H1 (cell line): ENCODE results near the gene RNF208. TPM values are rescaled to one million over a fixed set of nuclear protein-coding genes. Genes with fewer than 3 reads are reported as not detected.

Experiments
- CTCF ChIA-PET: fragments of 300-600 bp; sonication (Branson Sonifier 250); formaldehyde crosslinking; loops from one replicate; lab custom pipeline; 2021; ENCODE audit not compliant: partially characterized antibody; lab: Charles Lee
- POLR2A ChIA-PET: fragments of 300-600 bp; sonication (Branson Sonifier 250); formaldehyde crosslinking; loops from one replicate; lab custom pipeline; 2021; ENCODE audit warnings: inconsistent platforms; ENCODE audit not compliant: partially characterized antibody; lab: Charles Lee
- DNase-seq, 2 experiments: peaks; one replicate each; pipeline versions ENCODE4 v3.0.0 to v3.0.0-alpha.2; 2010 to 2022; ENCODE audit warnings: low spot score in 2 of 2, low read depth in 1 of 2, mixed read lengths in 1 of 2
- FAIRE-seq: peaks from 2 replicates; lab custom pipeline; 2011; peaks lifted over from hg19 to GRCh38; lab: Jason Lieb, UNC
- H2AFZ ChIP-seq: 2 replicates; pipeline ENCODE4 v1.8.1; 2012; ENCODE audit warnings: low read length, inconsistent platforms
- H2AK5ac ChIP-seq: 2 replicates; pipeline ENCODE4 v1.6.1; 2013; ENCODE audit warnings: low read depth, low read length
- H2BK120ac ChIP-seq: replicated peaks from 2 replicates; pipeline ENCODE3; 2013; ENCODE audit warnings: low read depth, low read length, inconsistent platforms
- H2BK12ac ChIP-seq: 2 replicates; pipeline ENCODE4 v1.6.1; 2013; ENCODE audit warnings: low read depth, low read length
- H2BK15ac ChIP-seq: 2 replicates; pipeline ENCODE4 v1.6.1; 2013; ENCODE audit warnings: low read length
- H2BK20ac ChIP-seq: 2 replicates; pipeline ENCODE4 v1.6.1; 2013; ENCODE audit warnings: low read length
- H2BK5ac ChIP-seq: 2 replicates; pipeline ENCODE4 v1.6.1; 2013; ENCODE audit warnings: low read depth, low read length
- H3K14ac ChIP-seq: 2 replicates; pipeline ENCODE4 v1.6.1; 2013; ENCODE audit warnings: inconsistent platforms; ENCODE audit not compliant: insufficient read length
- H3K18ac ChIP-seq: 2 replicates; pipeline ENCODE4 v1.6.1; 2013; ENCODE audit warnings: low read length; ENCODE audit errors: extremely low read depth
- H3K23ac ChIP-seq: 2 replicates; pipeline ENCODE4 v1.6.1; 2013; ENCODE audit warnings: inconsistent platforms; ENCODE audit not compliant: insufficient read length
- H3K23me2 ChIP-seq: 2 replicates; pipeline ENCODE4 v1.6.1; 2013; ENCODE audit warnings: low read depth, low read length
- H3K27ac ChIP-seq: 2 replicates; pipeline ENCODE4 v1.6.1; 2011; ENCODE audit warnings: low read depth, low read length, inconsistent platforms
- H3K27me3 ChIP-seq, 4 experiments: replicated peaks in 1 of 4; 1 replicate in 1 of 4; 2 replicates in 3 of 4; pipeline versions ENCODE4 v1.6.1 to v1.8.1; 2011 to 2013; ENCODE audit warnings: low read length in 3 of 4, mild to moderate bottlenecking in 3 of 4, inconsistent platforms in 2 of 4, mixed read lengths in 2 of 4, moderate library complexity in 1 of 4; ENCODE audit not compliant: control insufficient read depth in 3 of 4, insufficient read depth in 3 of 4; ENCODE audit errors: extremely low read depth in 1 of 4
- H3K36me3 ChIP-seq, 4 experiments: 2 replicates each; pipeline versions ENCODE4 v1.6.1 to v1.8.1; 2011 to 2013; ENCODE audit warnings: mild to moderate bottlenecking in 4 of 4, low read length in 3 of 4, moderate library complexity in 2 of 4, control low read depth in 1 of 4, inconsistent platforms in 1 of 4; ENCODE audit not compliant: insufficient read depth in 4 of 4, control insufficient read depth in 2 of 4
- H3K4ac ChIP-seq: replicated peaks from 2 replicates; pipeline ENCODE3; 2013; ENCODE audit warnings: low read length, low read depth, mixed read lengths, inconsistent platforms; ENCODE audit not compliant: insufficient read length
- H3K4me1 ChIP-seq, 4 experiments: replicated peaks in 1 of 4; 1 replicate in 1 of 4; 2 replicates in 3 of 4; pipeline versions ENCODE4 v1.6.1 to v1.8.1; 2011 to 2013; ENCODE audit warnings: low read length in 3 of 4, inconsistent platforms in 2 of 4, mixed read lengths in 1 of 4; ENCODE audit not compliant: insufficient read depth in 4 of 4, control insufficient read depth in 3 of 4
- H3K4me2 ChIP-seq, 2 experiments: 2 replicates each; pipeline versions ENCODE4 v1.6.1 to v1.8.1; 2011 to 2013; ENCODE audit warnings: low read depth in 2 of 2, low read length in 2 of 2, control low read depth in 1 of 2, inconsistent platforms in 1 of 2, mild to moderate bottlenecking in 1 of 2; ENCODE audit not compliant: insufficient read depth in 1 of 2
- H3K4me3 ChIP-seq, 4 experiments: fragments of 200-600, 300-600 bp in 1 of 4; sonication (generic), shearing (Covaris generic), sonication (Bioruptor Twin) in 1 of 4; 2 replicates each; pipeline versions ENCODE4 v1.5.1 to v1.8.1; 2011 to 2016; ENCODE audit warnings: low read length in 4 of 4, low read depth in 3 of 4, control low read depth in 2 of 4, inconsistent platforms in 2 of 4, mild to moderate bottlenecking in 2 of 4, mixed read lengths in 1 of 4, moderate library complexity in 1 of 4; ENCODE audit not compliant: insufficient read depth in 2 of 4; ENCODE audit errors: extremely low read depth in 1 of 4
- H3K56ac ChIP-seq: replicated peaks from 2 replicates; pipeline ENCODE3; 2013; ENCODE audit warnings: low read depth, mild to moderate bottlenecking, mixed read lengths, low read length, inconsistent platforms; ENCODE audit not compliant: insufficient read length
- H3K79me1 ChIP-seq: 2 replicates; pipeline ENCODE4 v1.6.1; 2013; ENCODE audit warnings: low read depth, low read length, control low read depth
- H3K79me2 ChIP-seq, 2 experiments: 2 replicates each; pipeline versions ENCODE4 v1.6.1 to v1.8.1; 2012 to 2013; ENCODE audit warnings: low read length in 2 of 2, mild to moderate bottlenecking in 2 of 2, inconsistent platforms in 1 of 2; ENCODE audit not compliant: insufficient read depth in 2 of 2, control insufficient read depth in 1 of 2
- H3K9ac ChIP-seq, 4 experiments: replicated peaks in 1 of 4; 1 replicate in 1 of 4; 2 replicates in 3 of 4; pipeline versions ENCODE4 v1.6.1 to v1.8.1; 2011 to 2013; ENCODE audit warnings: low read depth in 3 of 4, low read length in 3 of 4, control low read depth in 2 of 4, mild to moderate bottlenecking in 2 of 4, moderate library complexity in 2 of 4, inconsistent platforms in 1 of 4; ENCODE audit errors: extremely low read depth in 1 of 4
- H3K9me3 ChIP-seq, 2 experiments: 2 replicates each; pipeline versions ENCODE4 v1.6.1 to v1.8.1; 2012 to 2013; ENCODE audit warnings: mild to moderate bottlenecking in 2 of 2, moderate library complexity in 2 of 2, control low read depth in 1 of 2, inconsistent platforms in 1 of 2, low read depth in 1 of 2, low read length in 1 of 2, mixed read lengths in 1 of 2; ENCODE audit not compliant: insufficient read depth in 2 of 2
- H4K20me1 ChIP-seq, 2 experiments: replicated peaks in 1 of 2; 2 replicates each; pipeline versions ENCODE3 to v1.8.1; 2011 to 2013; ENCODE audit warnings: inconsistent platforms in 2 of 2, low read length in 2 of 2, mild to moderate bottlenecking in 1 of 2; ENCODE audit not compliant: insufficient read depth in 2 of 2, control insufficient read depth in 1 of 2
- H4K5ac ChIP-seq: 2 replicates; pipeline ENCODE4 v1.6.1; 2013; ENCODE audit warnings: low read length, low read depth, mixed read lengths, inconsistent platforms; ENCODE audit not compliant: insufficient read length
- H4K8ac ChIP-seq: 2 replicates; pipeline ENCODE4 v1.8.0; 2013; ENCODE audit warnings: mild to moderate bottlenecking, moderate library complexity, low read length, inconsistent platforms; ENCODE audit not compliant: insufficient read depth; ENCODE audit errors: extremely low read depth
- H4K91ac ChIP-seq: replicated peaks from 2 replicates; pipeline ENCODE3; 2013; ENCODE audit warnings: low read length, mixed read lengths, inconsistent platforms; ENCODE audit not compliant: insufficient read length
- POLR2AphosphoS5 ChIP-seq: IDR thresholded peaks from 2 replicates; pipeline ENCODE4 v1.6.1; 2011; ENCODE audit warnings: low read depth, low read length
- TEAD4 ChIP-seq: IDR thresholded peaks from 2 replicates; pipeline ENCODE4 v1.6.1; 2012; ENCODE audit warnings: low read depth, low read length, inconsistent platforms, mixed read lengths
- WGBS, 2 experiments: shearing (Covaris generic) in 1 of 2; methylation state at CpG; one replicate each; pipeline versions ENCODE4 v1.1.6 to v1.1.7; 2013 to 2015; ENCODE audit warnings: low lambda C conversion rate in 2 of 2, mixed read lengths in 2 of 2, inconsistent platforms in 1 of 2, low coverage in 1 of 2, missing lambda C conversion rate in 1 of 2; ENCODE audit not compliant: insufficient replicate concordance in 2 of 2, insufficient coverage in 1 of 2, insufficient read length in 1 of 2; ENCODE audit errors: extremely low coverage in 1 of 2, missing lambda C conversion rate in 1 of 2; 5-methylcytosine and 5-hydroxymethylcytosine counted together
- polyA plus RNA-seq, 7 experiments: library from polyadenylated mRNA; depleted of rRNA in 3 of 7; stranded (reverse) in 5 of 7; unstranded in 2 of 7; fragments of >200 nt in 5 of 7; fragments of 200-250 nt in 2 of 7; gene quantifications; 1 replicate in 5 of 7; 2 replicates in 1 of 7; 4 replicates in 1 of 7; pipeline versions ENCODE4 v1.2.1 to v1.2.3, GENCODE V29; 2011 to 2013; ENCODE audit warnings: missing spikeins in 2 of 7, mixed read lengths in 2 of 7
- total RNA-seq: library from RNA; stranded (reverse); fragmentation: NEBNext Ultra II Directional; extraction: Animal tissue kit (Norgen Biotek cat#: 25700); gene quantifications from 2 replicates; pipeline ENCODE4 v1.2.1, GENCODE V29; 2021

Gene RNF208
- total and polyA plus RNA-seq, 2 of the 8 experiments (the other 6 are each of a cell fraction or from before 2014, with no cell fraction given): 2.7 to 7.7 TPM

- H2BK12ac ChIP-seq: no peak overlapping the region
- peaks cover under 1% of the 10 kb centered on the region; the same call in 1 of the 2 replicates for H3K23me2 ChIP-seq
- H3K4me2 ChIP-seq: 0 out of 4 replicates have a peak overlapping the region, but pooled peaks of 1 of the 2 experiments have one; percentile 37
- H3K23ac ChIP-seq: no peak overlapping the region
- no peaks in the 10 kb centered on the region for H3K9me3 ChIP-seq
- no peak overlapping the region for H2BK5ac ChIP-seq
- FAIRE-seq: no peak
- H3K27me3 ChIP-seq: no peaks in the 10 kb centered on the region
- peaks cover 0 to 7% (median 4%) of the 10 kb centered on the region in 4 experiments; a peak in 5 of 7 replicates for H3K4me1 ChIP-seq
- DNase-seq: no peak
- H3K56ac ChIP-seq: no peak overlapping the region
- peaks cover 0 to 17% of the 10 kb centered on the region in 2 experiments for H4K20me1 ChIP-seq
- WGBS, 2 experiments: 89% methylated on average over 19 of the region's 30 CpGs; no CpG with 5 or more reads in 1 of the 2 experiments
- no peak overlapping the region for H3K4ac ChIP-seq
- H3K79me2 ChIP-seq: no peaks in the 10 kb centered on the region
- no peak overlapping the region for H3K27ac ChIP-seq
- H2BK120ac ChIP-seq: no peak overlapping the region
- no peak overlapping the region for H2BK20ac ChIP-seq
- TF ChIP-seq POLR2AphosphoS5: no peak
- TF ChIP-seq TEAD4: no peak
- no peak overlapping the region for H3K4me3 ChIP-seq
- ChIA-PET POLR2A (interaction anchor here (0.7 to 69.9 kb wide), 12 partner anchors 9 to 130 kb away, joined by 3 to 1462 read pairs (median 4); partner anchors contain the start of genes ANAPC2, MAN1B1, NDOR1 and NELFB), CTCF (interaction anchor here (0.6 to 3.8 kb wide), 16 partner anchors 11 to 98 kb away, joined by 3 to 19 read pairs (median 4); partner anchors contain the start of genes LRRC26, RNF224 and TPRN)
- H3K36me3 ChIP-seq: peaks cover 0 to 22% (median 7%) of the 10 kb centered on the region in 4 experiments; a peak in 6 of 8 replicates
- H4K5ac ChIP-seq: no peak overlapping the region
- no peak overlapping the region for H3K9ac ChIP-seq
- H3K18ac ChIP-seq: no peak overlapping the region
- H2AFZ ChIP-seq: no peak overlapping the region
- H3K14ac ChIP-seq: no peak overlapping the region
- H2BK15ac ChIP-seq: no peak overlapping the region
- H4K91ac ChIP-seq: no peak overlapping the region
- no peak overlapping the region for H4K8ac ChIP-seq
- H2AK5ac ChIP-seq: no peak overlapping the region
- H3K79me1 ChIP-seq: no peaks in the 10 kb centered on the region; the same call in 1 of the 2 replicates
These were observed 5.7 kb downstream of the RNF208 start for GRCh38 chr9:137216188-137216965.
